SK-N-SH treated with all-trans-retinoic acid at 6 μM for 48 hours (cell line): ENCODE measurements around the gene DCAF15.
"Not testable (repeated sequence)": the region's sequence is repeated elsewhere in the genome, so short reads cannot be mapped to it uniquely, and the experiment has no call there.

Experiments used
- ARNTL ChIP-seq: fragments of 450-650 bp; formaldehyde crosslinking; IDR thresholded peaks from 2 replicates; pipeline ENCODE4 v1.5.0; 2020; ENCODE audit warnings: low read depth, mild to moderate bottlenecking, moderate library complexity, borderline replicate concordance
- ESRRG ChIP-seq: fragments of 250-450 bp; sonication (Bioruptor Pico); IDR thresholded peaks from 2 replicates; pipeline ENCODE4 v1.6.1; 2021; ENCODE audit warnings: mild to moderate bottlenecking
- ISL1 ChIP-seq: fragments of 250-450 bp; sonication (Bioruptor Pico); IDR thresholded peaks from 2 replicates; pipeline ENCODE4 v2.1.2; 2022; ENCODE audit warnings: mild to moderate bottlenecking, moderate library complexity
- TCF4 ChIP-seq: fragments of 250-450 bp; sonication (Bioruptor Pico); IDR thresholded peaks from 2 replicates; pipeline ENCODE4 v1.8.0; 2021; ENCODE audit warnings: mild to moderate bottlenecking, moderate library complexity, borderline replicate concordance

DNA sequence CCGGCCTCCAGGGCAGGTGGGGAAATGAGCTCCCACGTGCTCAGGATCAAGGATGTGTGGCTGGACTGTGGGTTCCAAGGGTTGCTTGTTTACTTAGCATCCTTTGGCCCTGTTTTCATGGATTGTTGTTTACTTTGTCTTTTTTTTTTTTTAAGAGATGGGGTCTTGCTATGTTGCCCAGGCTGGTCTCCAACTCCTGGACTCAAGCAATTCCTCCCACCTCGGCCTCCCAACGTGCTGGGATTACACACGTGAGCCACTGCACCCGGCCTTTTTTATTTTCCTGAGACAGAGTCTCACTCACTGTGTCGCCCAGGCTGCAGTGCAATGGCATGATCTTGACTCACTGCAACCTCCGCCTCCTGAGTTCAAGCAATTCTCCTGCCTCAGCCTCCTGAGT lies 14.9 kb downstream of the DCAF15 start:
- TF ChIP-seq ESRRG (CRISPR knock-in tag); TCF4 (CRISPR knock-in tag); ISL1 (CRISPR knock-in tag); ARNTL: not testable (repeated sequence)
